ENCODE measurements around the gene MRPL19. TPM values are rescaled to one million over a fixed set of nuclear protein-coding genes. Genes with fewer than 3 reads are reported as not detected.

The MRPL19 gene
- total RNA-seq, 1 experiment from 2014 or later, result 98.4 TPM

GRCh38 chr2:75637568-75637967 is 9.0 kb upstream of the MRPL19 start:
- CTCF ChIA-PET, result interaction anchor here (0.7 kb wide), 1 partner anchor 9 kb away, joined by 3 read pairs; no protein-coding TSS in a partner anchor
- no peak for TF ChIP-seq CTCF (conservative IDR thresholded peaks at IDR 0.05; ENCODE audit: low read depth, low read length)
- no peak for TF ChIP-seq EZH2 (IDR thresholded peaks at IDR 0.05; ENCODE audit: borderline replicate concordance, low read depth, low read length, poor library complexity, severe bottlenecking)
- no peak for DNase-seq (ENCODE audit: low spot score)
- Histone ChIP-seq H3K36me3 (ENCODE audit: insufficient read depth, low read length, poor library complexity, severe bottlenecking) (no peaks in the 10 kb centered on the region), H3K27ac (ENCODE audit: low read depth, low read length, poor library complexity, severe bottlenecking) (no peak overlapping the region), H3K9me3 (ENCODE audit: low read depth, low read length, poor library complexity, severe bottlenecking) (no peaks in the 10 kb centered on the region), H3K4me1 (ENCODE audit: insufficient read depth, low read length, poor library complexity, severe bottlenecking) (peaks cover 8% of the 10 kb centered on the region), H3K27me3 (replicated peaks; ENCODE audit: insufficient read depth, low read depth, low read length, poor library complexity) (no peaks in the 10 kb centered on the region), H3K4me3 (ENCODE audit: low read depth, low read length, poor library complexity, severe bottlenecking) (no peak overlapping the region)
- POLR2A ChIA-PET (ENCODE audit: low non-redundant PET), result interaction anchor here (0.5 kb wide), 1 partner anchor 30 kb away, joined by 3 read pairs; no protein-coding TSS in a partner anchor
- intact Hi-C loops (cut with micrococcal nuclease; ENCODE audit: unreplicated experiment), result no loop called here
- BruUV-seq (replicated peaks), result no TSS peak

GRCh38 chr2:75640621-75641121 is 5.9 kb upstream of the MRPL19 start:
- peak; percentile 85 for DNase-seq (ENCODE audit: low spot score)
- ChIA-PET POLR2A (ENCODE audit: low non-redundant PET) (interaction anchor here (0.5 kb wide), 1 partner anchor 23 kb away, joined by 4 read pairs; no protein-coding TSS in a partner anchor), CTCF (interaction anchor here (0.6 to 1.1 kb wide), 4 partner anchors 12 to 959 kb away, joined by 3 to 8 read pairs (median 4); no protein-coding TSS in a partner anchor)
- Histone ChIP-seq H3K27me3 (replicated peaks; ENCODE audit: insufficient read depth, low read depth, low read length, poor library complexity) (no peaks in the 10 kb centered on the region), H3K27ac (ENCODE audit: low read depth, low read length, poor library complexity, severe bottlenecking) (no peak overlapping the region), H3K4me3 (ENCODE audit: low read depth, low read length, poor library complexity, severe bottlenecking) (no peak overlapping the region), H3K9me3 (ENCODE audit: low read depth, low read length, poor library complexity, severe bottlenecking) (no peaks in the 10 kb centered on the region), H3K4me1 (ENCODE audit: insufficient read depth, low read length, poor library complexity, severe bottlenecking) (peaks cover 8% of the 10 kb centered on the region), H3K36me3 (ENCODE audit: insufficient read depth, low read length, poor library complexity, severe bottlenecking) (no peaks in the 10 kb centered on the region)
- intact Hi-C loops (cut with micrococcal nuclease; ENCODE audit: unreplicated experiment), result loop anchor here (2.0 to 5.0 kb wide), 3 partner anchors 36 to 958 kb away; no protein-coding TSS in a partner anchor
- BruUV-seq (replicated peaks), result no TSS peak
- TF ChIP-seq CTCF (conservative IDR thresholded peaks at IDR 0.05; ENCODE audit: low read depth, low read length) (peak; percentile 99), EZH2 (IDR thresholded peaks at IDR 0.05; ENCODE audit: borderline replicate concordance, low read depth, low read length, poor library complexity, severe bottlenecking) (no peak)

GRCh38 chr2:75641587-75641986 is 5.0 kb upstream of the MRPL19 start:
- Histone ChIP-seq H3K4me1 (ENCODE audit: insufficient read depth, low read length, poor library complexity, severe bottlenecking) (peaks cover 8% of the 10 kb centered on the region), H3K27ac (ENCODE audit: low read depth, low read length, poor library complexity, severe bottlenecking) (no peak overlapping the region), H3K9me3 (ENCODE audit: low read depth, low read length, poor library complexity, severe bottlenecking) (no peaks in the 10 kb centered on the region), H3K27me3 (replicated peaks; ENCODE audit: insufficient read depth, low read depth, low read length, poor library complexity) (no peaks in the 10 kb centered on the region), H3K4me3 (ENCODE audit: low read depth, low read length, poor library complexity, severe bottlenecking) (no peak overlapping the region), H3K36me3 (ENCODE audit: insufficient read depth, low read length, poor library complexity, severe bottlenecking) (no peaks in the 10 kb centered on the region)
- no peak for TF ChIP-seq EZH2 (IDR thresholded peaks at IDR 0.05; ENCODE audit: borderline replicate concordance, low read depth, low read length, poor library complexity, severe bottlenecking)
- ChIA-PET POLR2A (ENCODE audit: low non-redundant PET) (no interaction called here), CTCF (no interaction called here)
- intact Hi-C loops (cut with micrococcal nuclease; ENCODE audit: unreplicated experiment), result loop anchor here (2.0 to 5.0 kb wide), 3 partner anchors 35 to 957 kb away; no protein-coding TSS in a partner anchor
- no peak for DNase-seq (ENCODE audit: low spot score)
- no TSS peak for BruUV-seq (replicated peaks)

GRCh38 chr2:75643980-75644379 is 2.6 kb upstream of the MRPL19 start:
- H3K27me3 ChIP-seq (replicated peaks; ENCODE audit: insufficient read depth, low read depth, low read length, poor library complexity), result no peaks in the 10 kb centered on the region
- H3K4me3 ChIP-seq (ENCODE audit: low read depth, low read length, poor library complexity, severe bottlenecking), result no peak overlapping the region
- no peak for TF ChIP-seq EZH2 (IDR thresholded peaks at IDR 0.05; ENCODE audit: borderline replicate concordance, low read depth, low read length, poor library complexity, severe bottlenecking)
- no peak for TF ChIP-seq CTCF (conservative IDR thresholded peaks at IDR 0.05; ENCODE audit: low read depth, low read length)
- H3K9me3 ChIP-seq (ENCODE audit: low read depth, low read length, poor library complexity, severe bottlenecking), result no peaks in the 10 kb centered on the region
- intact Hi-C loops (cut with micrococcal nuclease; ENCODE audit: unreplicated experiment), result loop anchor here (5.0 kb wide), 1 partner anchor 73 kb away; no protein-coding TSS in a partner anchor
- peaks cover 3% of the 10 kb centered on the region for H3K36me3 ChIP-seq (ENCODE audit: insufficient read depth, low read length, poor library complexity, severe bottlenecking)
- no TSS peak for BruUV-seq (replicated peaks)
- H3K4me1 ChIP-seq (ENCODE audit: insufficient read depth, low read length, poor library complexity, severe bottlenecking), result peaks cover 16% of the 10 kb centered on the region
- CTCF ChIA-PET, result no interaction called here
- POLR2A ChIA-PET (ENCODE audit: low non-redundant PET), result no interaction called here
- no peak for DNase-seq (ENCODE audit: low spot score)
- no peak overlapping the region for H3K27ac ChIP-seq (ENCODE audit: low read depth, low read length, poor library complexity, severe bottlenecking)

Data from A673 (cell line).